Smooth muscle cell of the brain vasculature (primary cell): ENCODE results near the gene INTS4.
"Not testable (repeated sequence)": the region's sequence is repeated elsewhere in the genome, so short reads cannot be mapped to it uniquely, and the experiment has no call there.

Experiments used
- DNase-seq: peaks from one replicate; pipeline ENCODE4 v3.0.0-alpha.2; 2012; ENCODE audit warnings: low read depth, low spot score

Gene INTS4, protein sequence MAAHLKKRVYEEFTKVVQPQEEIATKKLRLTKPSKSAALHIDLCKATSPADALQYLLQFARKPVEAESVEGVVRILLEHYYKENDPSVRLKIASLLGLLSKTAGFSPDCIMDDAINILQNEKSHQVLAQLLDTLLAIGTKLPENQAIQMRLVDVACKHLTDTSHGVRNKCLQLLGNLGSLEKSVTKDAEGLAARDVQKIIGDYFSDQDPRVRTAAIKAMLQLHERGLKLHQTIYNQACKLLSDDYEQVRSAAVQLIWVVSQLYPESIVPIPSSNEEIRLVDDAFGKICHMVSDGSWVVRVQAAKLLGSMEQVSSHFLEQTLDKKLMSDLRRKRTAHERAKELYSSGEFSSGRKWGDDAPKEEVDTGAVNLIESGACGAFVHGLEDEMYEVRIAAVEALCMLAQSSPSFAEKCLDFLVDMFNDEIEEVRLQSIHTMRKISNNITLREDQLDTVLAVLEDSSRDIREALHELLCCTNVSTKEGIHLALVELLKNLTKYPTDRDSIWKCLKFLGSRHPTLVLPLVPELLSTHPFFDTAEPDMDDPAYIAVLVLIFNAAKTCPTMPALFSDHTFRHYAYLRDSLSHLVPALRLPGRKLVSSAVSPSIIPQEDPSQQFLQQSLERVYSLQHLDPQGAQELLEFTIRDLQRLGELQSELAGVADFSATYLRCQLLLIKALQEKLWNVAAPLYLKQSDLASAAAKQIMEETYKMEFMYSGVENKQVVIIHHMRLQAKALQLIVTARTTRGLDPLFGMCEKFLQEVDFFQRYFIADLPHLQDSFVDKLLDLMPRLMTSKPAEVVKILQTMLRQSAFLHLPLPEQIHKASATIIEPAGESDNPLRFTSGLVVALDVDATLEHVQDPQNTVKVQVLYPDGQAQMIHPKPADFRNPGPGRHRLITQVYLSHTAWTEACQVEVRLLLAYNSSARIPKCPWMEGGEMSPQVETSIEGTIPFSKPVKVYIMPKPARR

DNA sequence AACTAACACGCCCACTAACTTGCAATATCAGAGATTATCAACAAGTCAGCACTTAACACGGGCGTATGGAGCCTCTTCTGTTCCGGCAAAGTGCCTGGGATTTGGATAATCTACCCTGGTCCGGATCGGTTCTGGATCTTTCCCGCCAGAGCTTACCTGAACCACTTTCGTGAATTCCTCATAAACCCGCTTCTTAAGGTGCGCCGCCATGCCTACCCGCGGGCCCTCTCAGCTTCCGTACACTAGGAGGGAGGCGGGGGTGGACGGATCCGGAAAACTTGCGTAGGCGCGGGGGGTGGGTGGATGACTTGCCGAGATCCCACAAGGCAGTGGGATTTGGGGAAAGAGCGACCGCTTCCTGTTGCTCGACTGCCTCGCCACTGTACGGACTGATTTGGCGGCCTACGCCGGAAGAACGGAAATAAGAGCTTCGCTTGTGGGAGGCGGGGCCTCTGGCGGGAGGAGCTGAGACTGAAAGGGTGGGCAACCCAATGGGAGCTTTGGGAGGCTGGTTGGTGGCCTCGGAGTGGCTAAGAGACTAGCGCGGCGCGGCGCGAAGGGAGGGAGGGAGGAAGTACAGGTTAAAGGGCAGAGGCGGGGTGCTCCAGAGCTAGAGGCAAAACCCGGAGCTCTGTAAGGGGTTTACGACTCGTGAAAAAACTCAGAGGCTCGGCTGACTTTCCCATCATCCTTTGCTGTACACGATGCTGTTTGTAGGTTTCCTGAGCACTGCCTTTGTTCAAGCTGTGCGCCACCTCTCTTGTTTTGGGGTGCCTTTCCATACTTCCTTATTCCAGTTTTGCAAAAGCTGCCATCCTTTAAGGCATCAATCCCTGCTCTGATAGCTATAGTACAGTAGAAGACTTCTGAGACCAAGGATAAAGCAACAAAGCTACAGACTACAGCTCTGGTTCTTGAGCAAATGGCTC is at the start of gene INTS4:
Gene INTS4, minus strand, starts transcription at position 235 of the 929 bp plus-strand sequence. Its CDS starts 25 bp downstream, at position 210.
- peak; percentile 99 for DNase-seq

DNA sequence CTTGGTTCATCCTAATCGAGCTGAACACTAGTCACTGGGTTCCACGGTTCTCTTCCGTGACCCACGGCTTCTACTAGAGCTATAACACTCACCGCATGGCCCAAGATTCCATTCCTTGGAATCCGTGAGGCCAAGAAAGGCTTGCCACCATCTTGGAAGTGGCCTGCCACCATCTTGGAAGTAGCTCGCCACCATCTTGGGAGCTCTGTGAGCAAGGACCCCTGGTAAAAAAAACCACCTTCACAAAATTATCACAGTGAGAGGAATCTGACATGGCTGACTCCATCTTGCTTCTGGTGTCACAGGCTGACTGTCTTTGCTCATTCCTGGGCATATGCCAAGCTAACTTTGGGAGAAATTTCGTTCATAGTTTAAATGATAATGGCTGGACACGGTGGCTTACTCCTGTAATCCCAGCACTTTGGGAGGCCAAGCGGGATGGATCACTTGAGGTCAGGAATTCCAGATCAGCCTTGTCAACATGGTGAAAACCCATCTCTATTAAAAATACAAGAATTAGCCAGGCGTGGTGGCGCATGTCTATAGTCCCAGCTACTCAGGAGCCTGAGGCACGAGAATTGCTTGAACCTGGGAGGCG is 47.5 kb upstream of the INTS4 start:
- DNase-seq: no peak

DNA sequence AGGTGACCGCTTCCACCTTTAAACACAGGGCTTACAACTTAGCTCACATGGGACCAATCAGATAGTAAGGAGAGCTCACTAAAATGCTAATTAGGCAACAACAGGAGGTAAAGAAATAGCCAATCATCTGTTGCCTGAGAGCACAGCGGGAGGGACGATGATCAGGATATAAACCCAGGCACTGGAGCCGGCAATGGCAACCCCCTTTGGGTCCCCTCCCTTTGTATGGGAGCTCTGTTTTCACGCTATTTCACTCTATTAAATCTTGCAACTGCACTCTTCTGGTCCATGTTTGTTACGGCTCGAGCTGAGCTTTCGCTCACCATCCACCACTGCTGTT is 46.9 kb upstream of the INTS4 start:
- not testable (repeated sequence) for DNase-seq

DNA sequence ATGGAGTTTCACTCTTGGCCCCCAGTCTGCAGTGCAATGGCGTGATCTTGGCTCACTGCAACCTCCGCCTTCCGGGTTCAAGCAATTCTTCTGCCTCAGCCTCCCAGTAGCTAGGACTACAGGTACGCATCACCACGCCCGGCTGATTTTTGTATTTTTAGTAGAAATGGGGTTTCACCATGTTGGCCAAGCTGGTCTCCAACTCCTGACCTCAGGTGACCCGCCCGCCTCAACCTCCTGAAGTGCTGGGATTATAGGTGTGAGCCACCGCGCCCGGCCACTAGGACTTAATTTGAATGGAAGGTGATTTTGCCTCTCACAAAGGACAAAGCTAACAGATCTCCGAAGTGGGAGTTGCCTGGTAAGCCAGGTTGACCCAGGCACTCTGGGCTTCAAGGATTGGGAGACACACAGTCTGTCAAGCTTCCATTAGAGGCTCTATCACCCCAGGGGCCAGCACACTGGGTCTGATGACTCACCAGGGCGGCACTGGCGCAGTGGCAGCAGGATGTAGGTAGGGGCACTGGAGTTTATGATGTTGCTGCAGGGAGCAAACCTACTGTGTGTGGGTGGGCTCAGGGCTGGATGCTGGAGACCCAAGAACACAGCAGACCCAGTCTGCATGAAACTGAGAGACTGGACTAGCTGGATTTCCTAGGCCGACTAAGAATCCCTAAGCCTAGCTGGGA is 46.4 kb upstream of the INTS4 start:
- no peak for DNase-seq

DNA sequence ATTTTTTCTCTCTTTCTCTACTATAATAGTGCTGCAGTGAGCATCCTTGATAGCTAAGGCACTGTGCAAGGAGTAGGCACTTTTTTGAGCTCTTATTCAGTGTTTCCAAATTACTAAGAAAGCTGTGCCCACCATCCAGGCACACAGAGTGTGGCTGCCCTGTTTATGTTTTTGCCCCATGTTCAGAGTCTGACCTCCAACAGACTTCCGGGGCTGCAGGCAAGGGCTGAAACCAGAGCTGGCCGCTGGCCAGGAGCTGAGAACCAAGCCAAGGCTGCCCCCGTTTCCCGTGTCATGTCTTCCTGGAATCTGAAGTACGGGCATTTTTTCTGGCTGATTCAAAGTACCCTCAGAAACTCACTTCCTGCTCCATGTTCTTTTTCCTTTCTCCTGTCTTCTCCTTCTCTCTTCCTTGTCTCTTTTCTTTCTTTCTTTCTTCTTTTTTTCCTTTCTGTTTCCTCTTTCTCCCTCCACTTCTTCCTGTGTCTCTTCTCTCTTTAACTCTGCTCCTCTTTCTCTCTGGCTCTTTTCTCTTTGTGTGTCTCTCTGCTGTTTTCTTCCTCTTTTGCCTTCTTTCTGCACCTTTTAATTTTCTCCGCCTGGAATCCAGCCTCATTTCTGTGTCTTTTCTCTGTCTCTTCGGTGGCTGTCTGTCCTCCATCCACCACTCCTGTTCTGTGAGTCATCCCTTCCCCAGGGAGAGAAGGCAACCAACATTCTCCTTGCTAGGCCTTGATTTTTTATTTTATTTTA is 45.6 kb upstream of the INTS4 start:
- peak; percentile 64 for DNase-seq

DNA sequence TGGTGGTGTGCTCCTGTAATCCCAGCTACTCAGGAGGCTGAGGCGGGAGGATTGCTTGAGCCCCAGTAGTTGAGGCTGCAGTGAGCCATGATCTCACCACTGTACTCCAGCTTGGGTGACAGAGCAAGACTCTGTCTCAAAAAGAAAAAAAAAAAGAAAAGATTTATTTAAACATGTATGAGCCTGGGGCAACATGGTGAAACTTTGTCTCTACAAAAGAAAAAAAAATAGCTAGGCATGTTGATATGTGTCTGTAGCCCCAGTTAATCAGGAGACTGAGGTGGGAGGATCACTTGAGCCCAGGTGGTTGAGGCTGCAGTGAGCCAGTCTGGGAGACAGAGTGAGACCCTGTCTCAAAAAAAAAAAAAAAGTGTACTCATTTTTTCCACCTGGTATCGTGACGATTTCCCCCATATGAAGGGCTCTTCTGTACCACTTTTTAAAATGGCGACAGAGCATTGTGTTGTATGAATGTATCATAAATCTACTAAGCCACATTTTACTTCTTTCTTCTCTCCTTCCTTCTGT is 45.0 kb upstream of the INTS4 start:
- DNase-seq: no peak

DNA sequence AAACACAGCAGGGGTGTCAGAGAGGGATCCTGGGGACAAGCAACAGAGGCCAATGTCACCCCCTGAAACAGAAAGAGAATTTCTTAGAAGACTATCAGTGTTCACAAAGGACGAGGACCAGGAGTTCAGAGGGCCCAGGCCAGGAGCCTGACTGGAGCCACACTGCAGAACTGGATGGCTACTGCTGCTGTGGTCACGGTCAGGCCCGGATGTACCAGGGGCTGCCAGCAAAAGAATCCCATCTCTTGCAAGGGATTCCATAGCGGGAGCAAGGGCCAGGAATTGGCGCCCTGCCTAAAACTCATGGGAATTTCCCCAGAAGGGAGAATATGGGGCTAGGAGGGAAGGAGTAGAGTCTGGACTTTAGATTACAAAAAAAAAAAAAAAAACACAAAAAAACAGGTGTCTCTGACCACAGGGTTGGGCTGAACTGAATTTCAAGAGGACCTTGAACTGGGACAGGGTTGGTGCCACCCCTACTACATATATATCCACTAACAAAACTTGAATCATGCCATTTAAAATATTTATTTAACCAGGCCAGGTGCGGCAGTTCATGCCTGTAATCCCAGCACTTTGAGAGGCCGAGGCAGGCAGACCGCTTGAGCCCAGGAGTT is 44.3 kb upstream of the INTS4 start:
- no peak for DNase-seq

DNA sequence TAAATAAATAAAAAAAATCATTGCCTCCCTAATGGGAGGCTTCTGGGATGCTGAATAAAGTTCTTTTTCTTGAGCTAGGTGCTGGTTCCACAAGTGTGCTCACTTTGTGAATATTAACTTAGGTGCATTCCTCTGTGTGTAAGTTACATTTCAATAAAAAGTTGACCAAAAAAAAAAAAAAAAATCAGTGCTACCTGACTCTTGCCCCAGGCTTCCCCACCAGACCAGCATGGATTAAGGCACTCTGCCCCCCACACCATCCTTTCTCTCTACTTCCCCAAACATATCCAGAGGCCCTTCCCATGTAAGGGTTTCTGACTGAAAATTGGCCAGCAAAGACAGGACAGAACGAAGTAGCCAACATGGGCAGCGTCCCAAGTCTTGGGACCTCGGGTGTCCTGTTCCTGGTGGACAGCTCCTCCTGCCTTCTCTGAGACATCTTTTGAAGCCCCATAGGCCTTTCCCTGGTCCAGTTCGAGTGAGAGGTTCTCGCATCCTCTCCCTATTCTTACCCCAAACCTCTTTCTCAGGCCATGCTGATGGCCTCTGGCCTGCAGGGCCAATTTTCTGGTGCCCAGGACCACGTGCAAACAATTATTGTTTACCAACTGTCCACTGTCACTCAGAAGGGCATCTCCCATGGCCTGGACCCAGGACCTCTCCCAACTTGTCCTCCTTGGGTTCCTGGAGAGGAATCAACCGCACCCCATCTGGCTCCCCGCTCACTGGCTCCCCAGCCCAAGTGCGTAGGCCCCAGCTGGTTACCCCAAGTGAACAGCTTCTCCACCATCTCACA is 43.6 kb upstream of the INTS4 start:
- DNase-seq: no peak

DNA sequence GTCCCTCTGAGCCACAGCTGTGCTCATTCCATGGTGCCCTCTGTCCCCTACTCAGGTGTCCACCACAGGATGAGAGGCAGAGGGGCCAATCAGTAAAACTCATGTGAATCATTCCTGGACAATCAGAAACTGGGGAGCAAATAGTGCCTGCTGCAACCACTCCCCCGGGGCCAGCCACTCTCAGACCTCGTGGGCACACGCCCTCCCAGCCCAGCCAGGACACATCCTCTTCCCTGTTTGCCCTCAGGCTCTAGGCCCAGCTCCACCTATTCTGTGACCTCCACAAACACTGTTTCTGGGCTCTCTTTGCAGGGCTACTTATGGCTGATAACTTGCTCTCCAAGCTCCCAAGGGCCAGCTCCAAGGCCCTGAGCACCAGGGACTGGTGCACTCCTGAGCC is 42.6 kb upstream of the INTS4 start:
- no peak for DNase-seq

DNA sequence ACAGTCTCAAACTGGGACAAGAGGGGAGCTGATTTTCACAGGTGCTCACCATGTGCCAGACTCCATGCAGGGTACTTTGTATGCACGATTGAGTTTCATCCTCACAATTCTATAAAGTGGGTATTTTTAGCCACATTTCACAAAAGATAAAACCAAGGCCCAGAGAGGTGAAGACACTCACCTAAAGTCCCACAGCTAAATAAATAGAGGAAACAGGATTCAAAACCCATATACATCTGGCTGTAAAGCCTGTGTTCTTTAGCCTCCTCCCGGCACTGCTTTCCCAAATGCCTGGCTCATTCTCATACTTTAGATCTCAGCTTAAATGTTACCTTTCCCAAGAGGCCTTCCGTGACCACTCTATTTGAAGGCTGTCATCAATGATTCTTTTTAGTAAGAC is 41.8 kb upstream of the INTS4 start:
- DNase-seq: no peak

DNA sequence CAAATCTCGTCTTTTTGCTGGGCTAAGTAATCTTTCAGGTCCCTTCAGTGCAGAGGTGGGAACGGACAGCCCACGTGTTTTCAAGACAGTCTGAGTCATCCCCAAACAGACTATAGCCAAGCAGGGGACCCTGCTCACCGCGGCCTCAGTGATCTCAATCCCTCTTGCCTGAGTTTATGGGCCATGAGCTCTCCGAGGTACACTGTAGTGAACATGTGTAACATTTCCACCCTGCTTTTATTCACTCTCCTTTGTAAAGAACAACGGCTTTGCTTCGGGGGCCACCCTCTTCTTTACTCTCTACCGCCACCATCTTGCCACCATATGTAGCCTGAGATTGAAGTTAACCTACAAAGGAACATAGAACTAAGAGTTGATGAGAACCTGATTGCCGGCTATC is 40.2 kb upstream of the INTS4 start:
- DNase-seq: no peak

DNA sequence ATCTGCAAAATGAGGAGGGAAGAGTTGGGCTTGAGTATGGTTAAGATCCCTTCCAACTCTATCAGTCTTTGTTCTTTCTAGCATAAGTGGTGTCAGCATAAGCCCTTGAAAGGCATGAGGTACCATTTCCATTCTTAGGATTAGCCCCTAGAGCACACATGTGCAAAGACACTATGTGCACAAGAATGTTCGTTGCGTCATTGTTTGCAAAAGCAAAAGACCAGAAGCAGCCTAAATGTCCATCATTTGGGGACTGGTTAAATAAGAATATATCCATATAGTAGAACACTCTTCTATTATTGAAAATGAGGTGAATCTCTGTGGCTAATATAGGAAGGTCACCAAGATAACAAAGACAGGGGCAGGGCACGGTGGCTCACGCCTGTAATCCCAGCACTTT is 38.6 kb upstream of the INTS4 start:
- DNase-seq: no peak

DNA sequence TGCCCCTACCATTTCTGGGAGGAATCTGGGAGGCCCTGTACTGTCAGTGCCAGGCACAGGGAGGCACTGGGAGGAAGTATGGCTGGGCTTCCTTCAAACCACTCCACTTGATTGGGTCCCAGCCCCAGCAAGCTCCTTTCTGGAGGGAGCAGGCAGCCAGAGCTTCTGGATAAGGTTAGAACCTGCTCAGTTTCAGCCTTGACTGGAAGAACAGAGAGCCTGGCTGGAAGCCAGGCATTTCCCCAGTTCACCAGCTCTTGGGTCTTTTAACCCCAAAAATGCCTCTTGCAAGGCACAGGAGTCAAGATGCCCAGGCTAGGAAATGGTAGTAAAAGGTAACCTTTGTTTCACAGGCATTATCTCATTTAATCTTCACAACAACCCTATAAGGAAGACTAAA is 37.6 kb upstream of the INTS4 start:
- DNase-seq: no peak

DNA sequence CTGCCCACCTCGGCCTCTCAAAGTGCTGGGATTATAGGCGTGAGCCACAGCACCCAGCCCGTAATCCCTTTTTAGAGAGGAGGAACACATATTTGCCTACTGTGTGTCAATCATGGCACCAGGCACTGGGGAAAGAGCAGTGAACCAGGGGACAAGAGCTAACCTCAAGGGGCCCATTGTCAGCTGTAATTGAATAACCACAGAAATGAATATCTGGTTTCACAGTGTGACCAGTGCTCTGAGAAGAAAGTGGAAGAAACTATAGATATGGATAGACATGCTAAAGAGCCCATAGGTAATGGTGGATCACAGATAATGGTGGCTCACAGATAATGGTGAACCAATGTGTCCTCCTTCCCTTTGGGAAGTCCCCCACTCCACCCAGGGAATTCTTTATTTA is 37.2 kb upstream of the INTS4 start:
- no peak for DNase-seq

DNA sequence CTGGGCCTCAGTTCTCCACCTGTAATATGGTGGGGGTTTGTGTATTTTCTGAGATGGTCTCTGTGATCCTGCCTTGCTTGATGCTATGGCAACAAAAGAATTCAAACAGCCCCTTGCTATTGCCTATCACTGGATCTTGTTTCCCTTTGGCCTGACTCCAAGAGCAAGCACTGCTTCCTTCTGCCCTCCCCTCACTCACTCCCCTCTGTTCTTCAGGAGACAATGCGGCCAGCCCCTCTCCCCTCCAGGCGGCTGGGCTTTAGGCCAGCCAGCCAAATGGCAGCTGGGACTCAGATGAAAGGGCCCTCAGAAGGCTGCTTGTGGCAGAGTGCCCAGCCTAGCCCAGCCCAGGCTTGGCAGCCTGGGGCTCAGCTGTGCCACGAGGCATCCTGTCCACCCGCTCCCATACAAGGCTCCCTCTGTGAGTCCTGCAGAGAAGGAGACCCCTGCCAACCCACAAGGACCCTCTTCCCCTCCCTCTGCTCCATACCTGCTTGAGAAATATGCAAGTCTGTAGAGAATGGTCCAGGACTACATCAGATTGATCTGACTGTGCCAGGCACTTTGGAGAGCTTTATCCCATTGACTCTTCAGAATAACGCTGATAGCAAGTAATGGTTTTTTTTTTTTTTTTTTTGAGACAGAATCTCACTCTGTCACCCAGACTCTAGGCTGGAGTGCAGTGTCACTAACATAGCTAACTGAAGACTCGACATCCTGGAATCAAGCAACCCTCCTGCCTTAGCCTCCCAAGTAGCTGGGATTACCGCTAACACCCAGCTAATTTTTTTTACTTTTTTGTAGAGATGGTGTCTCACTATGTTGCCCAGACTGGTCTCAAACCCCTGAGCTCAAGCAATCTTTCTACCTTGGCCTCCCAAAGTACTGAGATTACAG is 36.2 kb upstream of the INTS4 start:
- DNase-seq: peak; percentile 69

DNA sequence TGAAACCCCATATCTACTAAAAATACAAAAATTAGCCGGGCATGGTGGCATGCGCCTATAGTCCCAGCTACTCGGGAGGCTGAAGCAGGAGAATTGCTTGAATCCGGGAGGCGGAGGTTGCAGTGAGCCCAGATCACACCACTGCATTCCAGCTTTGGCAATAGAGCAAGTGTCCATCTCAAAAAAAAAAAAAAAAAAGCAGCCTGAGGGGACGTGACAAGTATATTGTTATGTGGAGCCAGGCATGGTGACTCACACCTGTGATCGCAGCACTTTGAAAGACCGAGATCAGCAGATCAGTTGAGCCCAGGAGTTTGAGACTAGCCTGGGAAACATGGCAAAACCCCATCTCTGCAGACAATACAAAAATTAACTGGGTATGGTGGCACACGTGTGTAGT is 34.0 kb upstream of the INTS4 start:
- DNase-seq: not testable (repeated sequence)

DNA sequence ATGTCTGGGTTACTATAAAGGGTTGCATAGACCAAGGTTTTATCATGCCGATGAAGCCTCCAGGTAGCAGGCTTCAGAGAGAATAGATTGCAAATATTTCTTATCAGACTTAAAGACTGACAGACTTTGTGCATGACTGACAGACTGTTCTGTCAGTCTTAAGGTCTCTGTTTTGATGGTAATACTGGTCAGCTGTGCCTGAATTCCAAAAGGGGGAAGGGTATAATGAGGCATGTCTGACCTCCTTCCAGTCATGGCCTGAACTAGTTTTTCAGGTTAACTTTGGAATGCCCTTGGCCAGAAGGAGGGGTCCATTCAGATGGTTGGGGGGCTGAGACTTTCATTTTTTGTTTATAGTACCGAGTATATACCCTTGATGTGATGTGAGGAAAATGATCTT is 33.3 kb upstream of the INTS4 start:
- DNase-seq: no peak
